AML-193 (cell line): ENCODE measurements around the gene C2.
"Not testable (repeated sequence)": the region's sequence is repeated elsewhere in the genome, so short reads cannot be mapped to it uniquely, and the experiment has no call there.

ENCODE experiments used
- DNase-seq, 2 experiments: peaks; one replicate each; lab custom pipeline; 2025; lab: John Stamatoyannopoulos, UW

Gene C2

GRCh38 chr6:31927863-31928671 lies 550 bp downstream of the C2 start:
- no peak for DNase-seq

DNA sequence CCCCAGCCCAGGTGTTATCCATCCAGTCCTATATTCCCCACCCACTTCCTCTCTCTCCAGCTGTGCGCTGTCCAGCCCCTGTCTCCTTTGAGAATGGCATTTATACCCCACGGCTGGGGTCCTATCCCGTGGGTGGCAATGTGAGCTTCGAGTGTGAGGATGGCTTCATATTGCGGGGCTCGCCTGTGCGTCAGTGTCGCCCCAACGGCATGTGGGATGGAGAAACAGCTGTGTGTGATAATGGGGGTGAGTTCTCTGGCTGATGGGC lies 1.1 kb downstream of the C2 start:
- DNase-seq, result no peak

DNA sequence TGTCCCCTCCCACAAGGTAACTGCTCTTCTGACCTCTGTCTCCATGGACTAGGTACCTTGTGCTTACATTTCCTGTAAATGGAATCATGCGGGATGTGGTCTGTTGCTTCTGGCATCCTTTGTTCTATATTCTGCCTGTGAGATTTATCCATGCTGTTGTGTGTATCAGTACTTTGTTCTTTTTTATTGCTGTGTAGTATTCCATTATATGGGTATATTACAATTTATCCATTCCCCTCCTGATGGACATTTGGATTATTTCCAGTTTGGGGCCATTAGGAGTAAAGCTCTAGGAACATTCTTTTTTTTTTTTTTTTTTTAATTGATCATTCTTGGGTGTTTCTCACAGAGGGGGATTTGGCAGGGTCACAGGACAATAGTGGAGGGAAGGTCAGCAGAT lies 3.4 kb downstream of the C2 start:
- DNase-seq, result no peak

GRCh38 chr6:31932137-31932536 lies 4.6 kb downstream of the C2 start:
- DNase-seq, result not testable (repeated sequence)

GRCh38 chr6:31933537-31933936 lies 6.0 kb downstream of the C2 start:
- DNase-seq, result no peak

DNA sequence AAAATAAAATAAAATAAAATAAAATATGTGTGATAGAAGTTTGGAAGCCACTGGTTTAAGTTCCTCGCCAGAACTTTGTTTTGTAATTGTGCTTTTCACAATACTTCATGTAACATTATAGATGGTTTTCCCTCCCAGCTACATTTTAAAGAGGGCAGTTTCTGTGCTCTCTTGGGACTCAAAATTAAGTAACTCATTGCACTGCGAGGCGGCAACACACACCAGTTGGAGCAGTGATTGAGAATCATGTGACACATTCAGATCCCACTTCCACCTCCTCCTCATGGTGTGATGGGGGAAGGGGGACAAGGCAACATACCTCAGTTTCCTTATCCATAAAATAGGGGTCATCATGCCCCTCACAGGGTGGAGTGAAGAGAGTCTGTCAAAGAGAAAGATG lies 7.5 kb downstream of the C2 start:
- DNase-seq, result no peak

DNA sequence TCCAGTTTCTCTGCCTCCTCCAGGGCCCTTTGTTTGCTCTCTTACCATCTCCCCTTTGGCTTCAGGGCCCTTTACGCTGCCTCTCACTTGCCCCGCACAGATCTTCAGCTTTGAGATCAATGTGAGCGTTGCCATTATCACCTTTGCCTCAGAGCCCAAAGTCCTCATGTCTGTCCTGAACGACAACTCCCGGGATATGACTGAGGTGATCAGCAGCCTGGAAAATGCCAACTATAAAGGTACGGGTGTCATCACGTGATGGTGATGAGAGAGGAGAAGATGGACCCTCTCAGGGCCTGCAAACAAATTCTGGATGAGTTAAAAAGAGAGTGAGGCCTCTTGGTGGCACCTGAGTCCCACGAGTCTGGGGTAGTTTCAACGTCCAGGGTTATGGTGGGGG lies 8.3 kb downstream of the C2 start:
- DNase-seq, result no peak

DNA sequence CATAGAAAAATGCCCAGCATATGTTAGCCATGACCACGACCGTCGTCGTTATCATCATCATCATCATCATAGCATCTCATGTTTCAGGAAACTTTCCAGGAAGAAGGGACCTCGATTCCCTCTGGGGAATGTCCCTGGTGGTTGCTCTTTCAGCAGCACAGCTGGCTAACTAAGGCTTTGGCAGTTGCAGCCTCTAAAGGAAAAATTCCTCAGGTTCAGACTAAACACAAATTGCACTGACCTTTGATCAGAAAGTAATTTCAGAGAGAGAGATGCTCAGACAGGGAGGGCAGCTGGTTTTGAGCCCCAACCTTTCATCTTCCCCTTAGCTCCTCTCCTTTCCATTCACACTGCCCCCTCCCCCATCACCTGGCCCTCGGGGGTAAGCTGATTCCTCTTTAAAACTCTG lies 12.7 kb downstream of the C2 start:
- DNase-seq, result no peak

- no peak for DNase-seq
Measured at GRCh38 chr6:31943742-31944141, 16.2 kb downstream of the C2 start.

DNA sequence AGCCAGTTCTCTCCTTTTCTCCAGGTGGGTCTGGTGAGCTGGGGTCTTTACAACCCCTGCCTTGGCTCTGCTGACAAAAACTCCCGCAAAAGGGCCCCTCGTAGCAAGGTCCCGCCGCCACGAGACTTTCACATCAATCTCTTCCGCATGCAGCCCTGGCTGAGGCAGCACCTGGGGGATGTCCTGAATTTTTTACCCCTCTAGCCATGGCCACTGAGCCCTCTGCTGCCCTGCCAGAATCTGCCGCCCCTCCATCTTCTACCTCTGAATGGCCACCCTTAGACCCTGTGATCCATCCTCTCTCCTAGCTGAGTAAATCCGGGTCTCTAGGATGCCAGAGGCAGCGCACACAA lies 17.6 kb downstream of the C2 start:
- DNase-seq, result no peak

- DNase-seq, result no peak
Measured at GRCh38 chr6:31945507-31946369, 18.2 kb downstream of the C2 start, which contains the start of gene CFB. Gene CFB (plus strand): TSS chr6:31946095. CDS start chr6:31946222, 127 bp downstream.

DNA sequence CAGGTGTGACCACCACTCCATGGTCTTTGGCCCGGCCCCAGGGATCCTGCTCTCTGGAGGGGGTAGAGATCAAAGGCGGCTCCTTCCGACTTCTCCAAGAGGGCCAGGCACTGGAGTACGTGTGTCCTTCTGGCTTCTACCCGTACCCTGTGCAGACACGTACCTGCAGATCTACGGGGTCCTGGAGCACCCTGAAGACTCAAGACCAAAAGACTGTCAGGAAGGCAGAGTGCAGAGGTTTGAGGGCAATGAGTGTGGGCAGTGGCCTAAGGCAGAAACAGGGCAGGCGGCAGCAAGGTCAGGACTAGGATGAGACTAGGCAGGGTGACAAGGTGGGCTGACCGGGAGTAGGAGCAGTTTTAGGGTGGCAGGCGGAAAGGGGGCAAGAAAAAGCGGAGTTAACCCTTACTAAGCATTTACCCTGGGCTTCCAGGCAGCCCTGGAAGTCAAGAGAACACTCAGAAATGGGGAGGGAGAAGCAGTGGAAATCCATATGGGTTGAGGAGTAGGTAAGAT lies 18.9 kb downstream of the C2 start:
- DNase-seq, result no peak

GRCh38 chr6:31947070-31947675 lies 19.7 kb downstream of the C2 start:
- DNase-seq, result no peak

DNA sequence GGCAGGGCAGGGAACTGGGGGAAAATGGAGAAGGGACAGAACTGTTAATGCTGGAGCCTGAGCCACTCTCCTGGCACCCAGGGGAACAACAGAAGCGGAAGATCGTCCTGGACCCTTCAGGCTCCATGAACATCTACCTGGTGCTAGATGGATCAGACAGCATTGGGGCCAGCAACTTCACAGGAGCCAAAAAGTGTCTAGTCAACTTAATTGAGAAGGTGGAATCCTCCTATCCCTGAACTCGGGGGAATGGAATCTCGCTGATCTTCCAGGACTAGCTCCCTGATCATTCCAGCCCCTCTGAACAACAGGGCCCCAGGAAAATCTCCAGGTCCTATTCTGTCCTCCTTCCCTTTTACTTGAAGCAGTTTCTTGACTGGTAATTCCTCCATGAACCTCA lies 20.3 kb downstream of the C2 start:
- DNase-seq, result no peak

DNA sequence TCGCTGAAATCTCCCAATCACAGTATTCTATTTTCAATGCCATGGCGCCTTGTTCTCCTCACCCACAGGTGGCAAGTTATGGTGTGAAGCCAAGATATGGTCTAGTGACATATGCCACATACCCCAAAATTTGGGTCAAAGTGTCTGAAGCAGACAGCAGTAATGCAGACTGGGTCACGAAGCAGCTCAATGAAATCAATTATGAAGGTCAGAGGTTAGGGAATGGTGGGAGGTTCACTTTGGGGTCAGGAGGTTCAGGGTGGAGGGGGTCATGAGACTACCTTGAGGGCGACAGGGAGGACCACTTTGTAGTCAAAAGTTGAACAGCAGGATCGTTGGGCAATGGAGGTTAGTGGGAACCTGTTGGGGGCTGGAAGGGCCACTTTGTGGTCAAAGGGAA lies 20.8 kb downstream of the C2 start:
- DNase-seq, result no peak

DNA sequence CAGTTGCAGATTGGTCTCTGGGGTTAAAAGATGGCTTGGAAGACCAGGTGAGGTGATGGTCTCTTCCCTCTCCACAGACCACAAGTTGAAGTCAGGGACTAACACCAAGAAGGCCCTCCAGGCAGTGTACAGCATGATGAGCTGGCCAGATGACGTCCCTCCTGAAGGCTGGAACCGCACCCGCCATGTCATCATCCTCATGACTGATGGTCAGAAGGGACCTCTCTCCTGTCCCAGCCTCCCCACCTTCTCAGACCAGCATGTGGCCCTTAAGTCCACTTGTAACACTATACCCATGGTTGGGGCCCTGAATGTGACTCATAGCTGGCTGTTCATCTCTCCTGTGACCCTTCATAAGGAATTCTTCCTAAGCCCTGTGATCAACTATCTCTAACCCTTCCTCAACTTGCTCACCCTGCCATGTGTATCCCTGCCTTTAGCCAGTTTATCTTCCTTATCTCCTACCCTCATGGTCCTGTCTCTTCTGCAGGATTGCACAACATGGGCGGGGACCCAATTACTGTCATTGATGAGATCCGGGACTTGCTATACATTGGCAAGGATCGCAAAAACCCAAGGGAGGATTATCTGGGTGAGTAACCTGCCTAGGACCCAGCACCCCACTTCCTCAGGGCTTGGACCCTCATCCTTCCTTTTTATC lies 21.4 kb downstream of the C2 start:
- DNase-seq, result no peak

DNA sequence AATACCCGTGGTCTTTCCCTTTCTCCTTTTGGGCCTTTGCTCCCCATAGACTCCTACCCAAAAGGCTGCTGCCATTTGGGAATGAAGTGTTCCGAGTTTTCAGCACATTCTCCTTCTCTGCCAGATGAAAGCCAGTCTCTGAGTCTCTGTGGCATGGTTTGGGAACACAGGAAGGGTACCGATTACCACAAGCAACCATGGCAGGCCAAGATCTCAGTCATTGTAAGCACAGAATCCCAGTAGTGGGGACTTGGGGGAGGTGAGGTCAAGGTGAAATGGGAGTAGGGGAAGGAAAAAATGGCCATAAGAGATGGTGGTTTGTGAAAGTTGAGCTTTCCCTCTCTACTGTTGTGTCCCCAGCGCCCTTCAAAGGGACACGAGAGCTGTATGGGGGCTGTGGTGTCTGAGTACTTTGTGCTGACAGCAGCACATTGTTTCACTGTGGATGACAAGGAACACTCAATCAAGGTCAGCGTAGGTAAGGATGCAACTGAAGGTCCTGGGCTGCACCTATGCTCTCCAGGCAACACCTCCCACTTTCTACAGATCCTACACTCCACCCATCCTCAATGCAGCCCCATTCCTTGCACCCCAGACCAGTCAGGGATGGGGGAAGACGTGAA lies 22.5 kb downstream of the C2 start:
- DNase-seq, result no peak

DNA sequence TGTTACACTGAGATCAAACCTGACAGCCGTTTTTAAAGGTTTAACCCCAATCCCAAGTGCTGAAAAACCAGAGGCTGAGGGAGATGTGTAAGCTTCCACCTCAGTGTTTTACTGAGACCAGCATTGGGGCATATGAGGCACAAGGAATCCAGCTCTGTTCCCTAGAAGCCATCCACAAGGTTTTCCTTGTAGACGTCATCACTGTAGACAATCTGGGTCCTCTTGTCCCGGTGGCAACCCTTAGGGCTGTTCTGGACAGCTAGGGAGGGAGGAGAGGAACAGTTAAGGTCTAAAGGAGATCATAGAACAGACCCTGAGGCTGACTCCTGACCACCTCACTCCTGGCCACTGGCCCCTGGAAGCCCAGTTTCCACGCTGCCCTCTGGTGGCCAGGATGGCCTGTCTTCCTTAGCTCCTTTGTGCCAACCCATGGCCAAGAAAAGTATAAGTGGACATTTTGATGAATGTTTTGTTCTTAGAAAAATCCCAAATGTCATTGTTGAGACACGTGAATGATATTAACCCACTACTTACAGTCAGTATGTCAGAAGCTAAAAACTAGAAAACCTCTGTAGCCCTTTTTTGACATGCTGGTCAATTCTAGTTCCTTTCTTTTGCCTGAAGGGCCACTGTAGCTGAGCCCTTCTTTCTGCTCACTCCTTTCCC lies 24.8 kb downstream of the C2 start:
- peak; percentile 51 to 58 for DNase-seq

DNA sequence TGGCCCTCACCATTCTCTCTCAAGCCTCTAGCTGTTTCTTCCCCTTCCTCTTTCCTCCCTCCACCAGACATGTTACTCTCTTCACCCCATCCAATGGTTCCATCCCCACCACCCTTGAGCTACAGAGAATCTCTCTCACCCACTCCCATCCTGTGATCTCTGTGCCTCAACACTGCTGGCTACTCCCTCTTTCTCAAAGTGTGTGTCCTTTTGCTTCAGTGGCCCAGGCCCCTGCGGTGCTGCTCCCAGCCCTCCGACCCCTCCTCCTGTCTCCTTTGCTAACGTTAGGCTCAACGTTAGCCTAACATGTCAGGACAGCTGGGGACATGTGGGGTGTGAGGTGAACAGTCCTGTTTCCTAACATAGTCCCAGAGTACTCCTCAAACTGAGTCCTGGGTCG lies 25.4 kb downstream of the C2 start:
- DNase-seq, result peak in 1 of 2 experiments; percentile 9

DNA sequence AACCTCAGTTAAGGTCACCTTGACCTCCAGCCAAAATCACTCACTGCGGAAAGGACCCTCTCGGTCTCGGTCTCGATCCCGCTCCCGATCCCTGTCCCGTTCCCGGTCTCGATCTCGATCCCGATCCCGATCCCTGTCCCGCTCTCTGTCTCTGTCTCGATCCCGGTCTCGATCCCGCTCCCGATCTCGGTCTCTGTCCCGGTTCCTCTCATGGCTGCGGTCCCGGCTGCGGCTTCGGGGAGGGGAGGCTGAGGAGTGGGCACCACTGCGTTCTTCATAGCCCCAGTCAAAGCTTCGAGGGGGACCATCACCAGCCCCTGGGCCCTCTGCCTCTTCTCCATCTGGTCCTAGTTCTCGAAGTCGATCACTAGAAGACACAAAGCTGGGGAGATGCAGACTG lies 27.0 kb downstream of the C2 start:
- no peak for DNase-seq

- no peak for DNase-seq
Measured at GRCh38 chr6:31956796-31957195, 29.3 kb downstream of the C2 start.

GRCh38 chr6:31958412-31958740 lies 30.9 kb downstream of the C2 start:
- DNase-seq, result no peak
